ENCODE measurements around the gene SLC38A4. TPM values are rescaled to one million over a fixed set of nuclear protein-coding genes. Genes with fewer than 3 reads are reported as not detected.

SLC38A4 gene
- total and polyA plus RNA-seq, 2 donors (not counting 1 experiment from before 2014, with no cell fraction given): 5.5 to 6.1 TPM

DNA sequence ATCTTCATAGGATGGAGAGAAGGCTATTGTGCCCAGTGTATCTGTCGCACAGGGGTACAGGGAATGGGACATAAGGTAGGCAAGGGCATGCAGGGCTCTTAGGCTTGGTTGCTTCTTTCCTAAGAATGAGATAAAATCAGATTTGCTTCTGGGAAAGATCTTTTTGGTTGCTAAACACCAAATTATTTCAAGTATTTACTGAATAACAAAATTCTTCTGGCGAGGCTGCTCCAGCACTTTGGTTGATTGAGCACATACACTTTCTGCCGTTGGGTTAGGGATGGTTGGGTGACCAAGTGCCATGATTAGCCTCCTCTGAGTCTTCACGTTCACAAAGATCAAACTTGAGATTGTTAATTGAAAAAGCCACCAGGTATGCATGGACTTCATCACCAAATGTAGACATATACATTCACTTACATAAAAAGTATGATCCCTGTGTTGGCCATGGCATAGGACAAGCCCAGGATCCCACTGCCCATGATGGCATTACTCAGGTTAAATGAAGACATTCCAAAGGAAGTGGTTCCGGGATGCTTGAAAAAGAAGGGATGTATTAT is 38.2 kb downstream of the SLC38A4 start:
- no peaks in the 10 kb centered on the region for H3K27me3 ChIP-seq (ENCODE audit: control insufficient read depth, insufficient read depth, low read length)
- H3K79me2 ChIP-seq (ENCODE audit: control insufficient read depth, insufficient read depth, low read length): no peaks in the 10 kb centered on the region
- H3K27ac ChIP-seq (ENCODE audit: insufficient read depth, low read length): peak overlapping the region; percentile 61
- TF ChIP-seq, protein P1, sequence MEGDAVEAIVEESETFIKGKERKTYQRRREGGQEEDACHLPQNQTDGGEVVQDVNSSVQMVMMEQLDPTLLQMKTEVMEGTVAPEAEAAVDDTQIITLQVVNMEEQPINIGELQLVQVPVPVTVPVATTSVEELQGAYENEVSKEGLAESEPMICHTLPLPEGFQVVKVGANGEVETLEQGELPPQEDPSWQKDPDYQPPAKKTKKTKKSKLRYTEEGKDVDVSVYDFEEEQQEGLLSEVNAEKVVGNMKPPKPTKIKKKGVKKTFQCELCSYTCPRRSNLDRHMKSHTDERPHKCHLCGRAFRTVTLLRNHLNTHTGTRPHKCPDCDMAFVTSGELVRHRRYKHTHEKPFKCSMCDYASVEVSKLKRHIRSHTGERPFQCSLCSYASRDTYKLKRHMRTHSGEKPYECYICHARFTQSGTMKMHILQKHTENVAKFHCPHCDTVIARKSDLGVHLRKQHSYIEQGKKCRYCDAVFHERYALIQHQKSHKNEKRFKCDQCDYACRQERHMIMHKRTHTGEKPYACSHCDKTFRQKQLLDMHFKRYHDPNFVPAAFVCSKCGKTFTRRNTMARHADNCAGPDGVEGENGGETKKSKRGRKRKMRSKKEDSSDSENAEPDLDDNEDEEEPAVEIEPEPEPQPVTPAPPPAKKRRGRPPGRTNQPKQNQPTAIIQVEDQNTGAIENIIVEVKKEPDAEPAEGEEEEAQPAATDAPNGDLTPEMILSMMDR (conservative IDR thresholded peaks at IDR 0.05 in 1 of 2, IDR thresholded peaks at IDR 0.05 in 1 of 2; ENCODE audit: low read depth in 1 of 2, low read length in 2 of 2): no peak
- TF ChIP-seq EZH2 (IDR thresholded peaks at IDR 0.05; ENCODE audit: low read length, missing control alignments): no peak
- DNase-seq (ENCODE audit: low read depth in 2 of 2): no peak
- no peak overlapping the region for H3K9ac ChIP-seq (ENCODE audit: insufficient read depth, low read length)
- peaks cover 26% of the 10 kb centered on the region for H3K4me1 ChIP-seq (ENCODE audit: control insufficient read depth, extremely low read depth, insufficient read depth, low read length)
- H3K36me3 ChIP-seq (ENCODE audit: control insufficient read depth, insufficient read depth, low read length): no peaks in the 10 kb centered on the region
- H2AFZ ChIP-seq (ENCODE audit: low read length): no peak overlapping the region
- H4K20me1 ChIP-seq (ENCODE audit: control insufficient read depth, extremely low read depth, insufficient read depth, low read length): no peaks in the 10 kb centered on the region
- H3K4me2 ChIP-seq (ENCODE audit: extremely low read depth, insufficient read depth, low read length): peak overlapping the region; percentile 49
- no peak overlapping the region for H3K4me3 ChIP-seq (replicated peaks in 1 of 4; ENCODE audit: control extremely low read depth in 1 of 4, insufficient read depth in 1 of 4, low read depth in 3 of 4, low read length in 4 of 4)
- no peaks in the 10 kb centered on the region for H3K9me3 ChIP-seq (ENCODE audit: control insufficient read depth, insufficient read depth, low read depth, low read length)

DNA sequence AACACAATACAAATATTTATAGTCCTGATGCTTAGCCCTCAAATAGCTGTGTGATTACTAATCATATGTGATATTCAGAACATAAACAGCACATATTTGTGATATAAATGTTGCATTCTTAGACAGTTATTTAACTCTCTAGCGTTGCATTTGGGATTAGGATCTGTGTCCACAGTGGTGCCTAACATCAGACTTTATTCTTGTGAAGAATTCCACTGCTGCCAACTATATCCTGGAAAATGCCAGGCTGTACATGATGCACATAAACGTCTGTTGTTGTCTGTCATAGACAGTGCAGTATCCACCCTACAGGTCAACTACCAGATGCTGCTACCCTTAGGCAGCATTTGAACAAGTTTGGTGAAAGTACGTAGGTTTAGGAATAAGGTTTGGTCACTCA is 39.0 kb downstream of the SLC38A4 start:
- DNase-seq (ENCODE audit: low read depth in 2 of 2): peak; percentile 71 to 72
- Histone ChIP-seq H2AFZ (ENCODE audit: low read length) (no peak overlapping the region), H3K4me2 (ENCODE audit: extremely low read depth, insufficient read depth, low read length) (peak overlapping the region; percentile 49), H4K20me1 (ENCODE audit: control insufficient read depth, extremely low read depth, insufficient read depth, low read length) (no peaks in the 10 kb centered on the region), H3K9me3 (ENCODE audit: control insufficient read depth, insufficient read depth, low read depth, low read length) (no peaks in the 10 kb centered on the region), H3K4me1 (ENCODE audit: control insufficient read depth, extremely low read depth, insufficient read depth, low read length) (peaks cover 26% of the 10 kb centered on the region), H3K9ac (ENCODE audit: insufficient read depth, low read length) (no peak overlapping the region), H3K36me3 (ENCODE audit: control insufficient read depth, insufficient read depth, low read length) (no peaks in the 10 kb centered on the region), H3K4me3 (replicated peaks in 1 of 4; ENCODE audit: control extremely low read depth in 1 of 4, insufficient read depth in 1 of 4, low read depth in 3 of 4, low read length in 4 of 4) (no peak overlapping the region), H3K27ac (ENCODE audit: insufficient read depth, low read length) (peak overlapping the region; percentile 61), H3K79me2 (ENCODE audit: control insufficient read depth, insufficient read depth, low read length) (no peaks in the 10 kb centered on the region), H3K27me3 (ENCODE audit: control insufficient read depth, insufficient read depth, low read length) (no peaks in the 10 kb centered on the region)
- TF ChIP-seq EZH2 (IDR thresholded peaks at IDR 0.05; ENCODE audit: low read length, missing control alignments): no peak
- TF ChIP-seq, protein P1 (conservative IDR thresholded peaks at IDR 0.05 in 1 of 2, IDR thresholded peaks at IDR 0.05 in 1 of 2; ENCODE audit: low read depth in 1 of 2, low read length in 2 of 2): no peak

DNA sequence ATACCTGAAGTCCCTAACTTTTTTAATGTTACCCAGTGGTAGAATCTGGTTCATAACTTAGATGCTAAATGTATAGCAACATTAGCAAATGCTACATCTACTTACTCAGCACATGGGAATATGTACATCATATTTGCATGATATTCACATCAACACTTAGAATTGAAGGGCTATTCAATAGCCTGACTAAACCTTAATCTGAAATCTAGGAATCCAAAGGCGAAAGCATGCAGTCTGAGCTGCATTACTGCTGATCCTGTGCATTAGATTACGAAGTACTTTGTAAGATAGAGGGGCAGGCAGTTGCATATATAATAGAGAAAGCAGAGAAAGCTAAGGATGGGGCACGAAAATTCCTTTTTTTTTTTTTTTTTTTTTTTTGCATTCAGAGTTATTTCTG is 40.4 kb downstream of the SLC38A4 start:
- no peak for DNase-seq (ENCODE audit: low read depth in 2 of 2)
- Histone ChIP-seq H3K4me1 (ENCODE audit: control insufficient read depth, extremely low read depth, insufficient read depth, low read length) (peaks cover 26% of the 10 kb centered on the region), H4K20me1 (ENCODE audit: control insufficient read depth, extremely low read depth, insufficient read depth, low read length) (no peaks in the 10 kb centered on the region), H3K4me2 (ENCODE audit: extremely low read depth, insufficient read depth, low read length) (peak overlapping the region; percentile 76), H3K4me3 (replicated peaks in 1 of 4; ENCODE audit: control extremely low read depth in 1 of 4, insufficient read depth in 1 of 4, low read depth in 3 of 4, low read length in 4 of 4) (no peak overlapping the region), H3K9me3 (ENCODE audit: control insufficient read depth, insufficient read depth, low read depth, low read length) (no peaks in the 10 kb centered on the region), H3K27me3 (ENCODE audit: control insufficient read depth, insufficient read depth, low read length) (no peaks in the 10 kb centered on the region), H3K36me3 (ENCODE audit: control insufficient read depth, insufficient read depth, low read length) (no peaks in the 10 kb centered on the region), H3K79me2 (ENCODE audit: control insufficient read depth, insufficient read depth, low read length) (no peaks in the 10 kb centered on the region), H3K9ac (ENCODE audit: insufficient read depth, low read length) (no peak overlapping the region), H3K27ac (ENCODE audit: insufficient read depth, low read length) (no peak overlapping the region), H2AFZ (ENCODE audit: low read length) (no peak overlapping the region)
- TF ChIP-seq EZH2 (IDR thresholded peaks at IDR 0.05; ENCODE audit: low read length, missing control alignments): no peak
- TF ChIP-seq, protein P1 (conservative IDR thresholded peaks at IDR 0.05 in 1 of 2, IDR thresholded peaks at IDR 0.05 in 1 of 2; ENCODE audit: low read depth in 1 of 2, low read length in 2 of 2): no peak
